Measurements from ENCODE around the gene SMYD2.

DNA sequence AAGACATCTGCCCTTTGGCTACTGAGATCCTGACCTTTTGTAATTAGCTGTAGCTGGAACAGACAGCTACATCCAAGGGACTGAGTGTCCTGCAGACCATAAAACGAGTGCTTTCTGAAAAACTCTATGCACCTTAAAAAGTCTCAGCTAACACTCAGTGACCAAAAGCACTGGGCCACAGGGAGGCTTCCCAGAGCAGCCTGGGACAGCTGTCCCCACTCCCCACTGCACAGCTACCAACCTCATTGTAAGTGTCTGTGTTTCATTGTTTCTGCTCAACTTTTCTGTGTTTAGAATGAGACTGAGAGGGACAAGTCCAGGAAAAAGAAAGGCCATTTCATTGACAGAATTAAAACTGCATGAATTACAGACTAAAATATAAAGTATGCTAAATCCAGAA, 80.7 kb downstream of the SMYD2 start:
- TF ChIP-seq, protein P1, sequence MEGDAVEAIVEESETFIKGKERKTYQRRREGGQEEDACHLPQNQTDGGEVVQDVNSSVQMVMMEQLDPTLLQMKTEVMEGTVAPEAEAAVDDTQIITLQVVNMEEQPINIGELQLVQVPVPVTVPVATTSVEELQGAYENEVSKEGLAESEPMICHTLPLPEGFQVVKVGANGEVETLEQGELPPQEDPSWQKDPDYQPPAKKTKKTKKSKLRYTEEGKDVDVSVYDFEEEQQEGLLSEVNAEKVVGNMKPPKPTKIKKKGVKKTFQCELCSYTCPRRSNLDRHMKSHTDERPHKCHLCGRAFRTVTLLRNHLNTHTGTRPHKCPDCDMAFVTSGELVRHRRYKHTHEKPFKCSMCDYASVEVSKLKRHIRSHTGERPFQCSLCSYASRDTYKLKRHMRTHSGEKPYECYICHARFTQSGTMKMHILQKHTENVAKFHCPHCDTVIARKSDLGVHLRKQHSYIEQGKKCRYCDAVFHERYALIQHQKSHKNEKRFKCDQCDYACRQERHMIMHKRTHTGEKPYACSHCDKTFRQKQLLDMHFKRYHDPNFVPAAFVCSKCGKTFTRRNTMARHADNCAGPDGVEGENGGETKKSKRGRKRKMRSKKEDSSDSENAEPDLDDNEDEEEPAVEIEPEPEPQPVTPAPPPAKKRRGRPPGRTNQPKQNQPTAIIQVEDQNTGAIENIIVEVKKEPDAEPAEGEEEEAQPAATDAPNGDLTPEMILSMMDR (IDR thresholded peaks at IDR 0.05) = no peak
- TF ChIP-seq POLR2A (IDR thresholded peaks at IDR 0.05) = no peak

Data from testis (tissue), 2 donors.